GM21515 (cell line): ENCODE measurements around the gene SLC6A7.

Experiments used
- ATAC-seq: cut with Tn5 transposase; IDR thresholded peaks from one replicate; pipeline ENCODE4 v1.9.1; 2021; ENCODE audit not compliant: unreplicated experiment

Gene SLC6A7

GRCh38 chr5:150189728-150190502 lies at the start of gene SLC6A7:
Gene SLC6A7, plus strand, starts transcription at chr5:150190062. Its CDS starts 266 bp downstream, at chr5:150190328.
- no peak for ATAC-seq

- ATAC-seq = no peak
Observed at GRCh38 chr5:150140830-150141229, 49.0 kb upstream of the SLC6A7 start.

GRCh38 chr5:150141544-150142184 lies 48.2 kb upstream of the SLC6A7 start:
- ATAC-seq = no peak

GRCh38 chr5:150142185-150142958 lies 47.5 kb upstream of the SLC6A7 start:
- ATAC-seq = no peak

GRCh38 chr5:150142959-150143349 lies 46.9 kb upstream of the SLC6A7 start:
- ATAC-seq = no peak

- no peak for ATAC-seq
Observed at GRCh38 chr5:150143350-150144245, 46.3 kb upstream of the SLC6A7 start.

GRCh38 chr5:150144246-150144801 lies 45.5 kb upstream of the SLC6A7 start:
- ATAC-seq = no peak

- ATAC-seq = no peak
Observed at GRCh38 chr5:150144879-150145278, 45.0 kb upstream of the SLC6A7 start.

GRCh38 chr5:150146235-150146634 lies 43.6 kb upstream of the SLC6A7 start:
- ATAC-seq = no peak

- ATAC-seq = no peak
Observed at GRCh38 chr5:150146862-150147601, 42.8 kb upstream of the SLC6A7 start.

GRCh38 chr5:150147670-150148069 lies 42.2 kb upstream of the SLC6A7 start:
- no peak for ATAC-seq

- no peak for ATAC-seq
Observed at GRCh38 chr5:150148117-150148927, 41.5 kb upstream of the SLC6A7 start.

GRCh38 chr5:150149618-150150017 lies 40.2 kb upstream of the SLC6A7 start:
- no peak for ATAC-seq

GRCh38 chr5:150152636-150153462 lies 37.0 kb upstream of the SLC6A7 start:
- no peak for ATAC-seq

GRCh38 chr5:150153483-150153882 lies 36.4 kb upstream of the SLC6A7 start:
- ATAC-seq = no peak

- no peak for ATAC-seq
Observed at GRCh38 chr5:150153957-150154617, 35.8 kb upstream of the SLC6A7 start.

GRCh38 chr5:150154618-150155128 lies 35.2 kb upstream of the SLC6A7 start:
- ATAC-seq = no peak
